ENCODE results near the gene ETFDH.
"Not testable (repeated sequence)": the region's sequence is repeated elsewhere in the genome, so short reads cannot be mapped to it uniquely, and the experiment has no call there.

ETFDH gene

DNA sequence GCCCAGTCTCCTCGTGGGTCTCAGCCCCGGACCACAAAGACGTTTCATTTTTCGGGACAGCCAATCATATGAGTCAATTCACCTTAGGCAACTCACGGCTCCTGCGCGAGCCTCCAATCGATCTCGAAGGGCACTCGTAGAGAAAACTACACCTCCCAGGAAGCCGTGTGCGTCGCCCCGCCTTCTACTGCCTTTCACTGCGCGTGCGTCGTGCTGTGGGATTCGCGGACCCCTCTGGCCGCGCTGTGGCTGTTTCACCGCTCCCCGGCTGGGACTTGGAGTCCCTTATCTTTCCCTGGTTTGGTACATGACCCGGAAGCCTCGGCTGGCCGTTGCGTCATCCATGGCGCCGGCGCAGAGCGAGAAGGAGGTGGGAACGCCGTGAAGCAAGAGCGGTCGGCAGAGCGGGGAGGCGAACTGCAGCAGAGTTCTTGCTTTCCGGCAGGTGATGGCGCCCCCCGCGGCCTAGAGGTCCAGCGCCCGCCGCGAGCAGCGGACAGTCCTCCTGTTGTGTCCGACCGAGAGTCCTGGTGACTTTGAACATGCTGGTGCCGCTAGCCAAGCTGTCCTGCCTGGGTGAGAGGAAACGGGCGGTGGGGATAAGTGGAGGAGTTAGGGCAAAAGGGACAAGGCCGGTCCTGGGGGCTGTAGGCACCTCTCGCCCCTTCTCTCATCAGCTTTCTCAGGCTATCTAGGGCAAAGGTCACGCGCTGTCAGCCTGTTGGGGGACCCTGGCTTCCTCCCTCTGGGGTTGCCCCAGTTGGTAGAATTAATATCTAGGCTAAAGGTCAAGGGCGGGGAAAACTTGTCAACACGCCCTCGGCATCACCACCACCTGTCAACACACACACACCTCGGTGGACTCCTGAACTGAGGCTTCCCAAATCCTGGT lies at the start of gene ETFDH:
Gene ETFDH (plus strand): TSS at position 382 of the 892 bp plus-strand sequence. CDS start 161 bp downstream, at position 543.
- H3K27ac ChIP-seq: peak within 1 kb of the TSS; percentile 31 to 96 (median 91)
- H3K4me3 ChIP-seq: peak within 1 kb of the TSS; percentile 76 to 95 (median 88)

- H3K27ac ChIP-seq: no peak overlapping the region
- no peak overlapping the region for H3K4me3 ChIP-seq
These were observed 47.1 kb upstream of the ETFDH start for GRCh38 chr4:158624889-158625478.

DNA sequence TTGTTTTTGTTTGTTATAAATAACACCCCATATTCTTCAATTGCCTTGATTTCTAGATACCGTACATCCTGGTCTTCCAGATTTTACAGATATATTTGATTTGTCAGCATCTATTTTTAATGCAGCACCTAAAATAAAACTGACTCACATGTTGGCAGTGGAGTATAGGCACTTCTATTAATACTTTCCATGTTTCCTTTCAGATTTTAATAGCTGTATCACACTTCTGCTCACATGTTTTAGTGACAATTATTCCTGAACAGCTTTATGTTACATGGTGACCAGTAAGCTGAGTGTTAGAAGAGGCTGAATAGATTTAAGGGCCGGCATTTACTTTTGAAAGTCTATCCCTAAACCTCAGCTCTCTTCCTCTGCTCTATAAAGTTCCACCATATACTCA lies 46.6 kb upstream of the ETFDH start:
- Histone ChIP-seq H3K27ac (no peak overlapping the region), H3K4me3 (no peak overlapping the region)

GRCh38 chr4:158630893-158631292 lies 41.2 kb upstream of the ETFDH start:
- no peak overlapping the region for H3K4me3 ChIP-seq
- no peak overlapping the region for H3K27ac ChIP-seq

- Histone ChIP-seq H3K4me3 (no peak overlapping the region), H3K27ac (no peak overlapping the region)
These were observed 35.5 kb upstream of the ETFDH start for GRCh38 chr4:158636619-158637018.

GRCh38 chr4:158644356-158644755 lies 27.7 kb upstream of the ETFDH start:
- no peak overlapping the region for H3K4me3 ChIP-seq
- H3K27ac ChIP-seq: no peak overlapping the region

GRCh38 chr4:158644760-158645159 lies 27.3 kb upstream of the ETFDH start:
- Histone ChIP-seq H3K4me3 (no peak overlapping the region), H3K27ac (no peak overlapping the region)

DNA sequence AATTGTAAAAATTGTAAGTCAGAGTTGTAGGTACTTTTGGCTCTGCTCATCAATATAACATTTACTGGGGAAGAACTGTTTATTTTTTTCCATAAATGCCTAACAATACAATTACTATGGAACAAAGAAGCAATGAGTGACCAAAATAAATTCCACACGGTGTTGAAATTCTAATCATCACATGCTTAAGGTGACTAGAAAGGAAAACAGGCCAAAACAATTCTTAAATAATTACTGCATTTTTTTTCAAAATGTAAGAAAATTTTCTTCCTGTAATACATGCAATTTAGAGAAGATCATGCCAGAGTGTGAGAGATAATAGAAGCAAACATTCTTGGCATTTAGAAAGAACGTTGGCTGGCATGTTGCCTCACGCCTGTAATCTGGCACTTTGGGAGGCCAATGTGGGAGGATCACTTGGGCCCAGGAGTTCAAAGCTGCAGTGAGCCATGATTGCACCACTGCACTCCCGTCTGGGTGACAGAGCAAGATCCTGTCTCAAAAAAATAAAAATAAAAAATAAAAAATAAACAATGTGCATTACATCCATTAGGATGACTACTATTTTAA lies 22.9 kb upstream of the ETFDH start:
- no peak overlapping the region for H3K27ac ChIP-seq
- no peak overlapping the region for H3K4me3 ChIP-seq

DNA sequence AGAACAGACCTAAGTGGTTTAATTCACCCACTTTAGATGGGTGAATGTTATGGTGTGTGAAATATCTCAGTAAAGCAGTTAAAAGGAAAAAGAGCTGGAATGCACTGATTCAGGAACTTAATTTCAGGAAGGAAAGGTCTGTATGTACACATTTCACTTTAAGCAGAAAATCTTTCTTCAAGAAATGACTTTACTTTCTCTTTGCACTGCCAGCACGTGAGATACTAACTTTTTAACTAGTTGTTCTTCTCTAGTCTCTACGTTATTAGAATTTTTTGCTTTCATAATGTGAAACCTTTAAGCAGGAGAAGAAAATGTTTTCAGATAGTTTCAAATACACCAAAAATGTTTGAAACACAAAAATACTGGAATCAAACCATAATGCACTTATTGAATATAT lies 19.2 kb upstream of the ETFDH start:
- H3K27ac ChIP-seq: no peak overlapping the region

DNA sequence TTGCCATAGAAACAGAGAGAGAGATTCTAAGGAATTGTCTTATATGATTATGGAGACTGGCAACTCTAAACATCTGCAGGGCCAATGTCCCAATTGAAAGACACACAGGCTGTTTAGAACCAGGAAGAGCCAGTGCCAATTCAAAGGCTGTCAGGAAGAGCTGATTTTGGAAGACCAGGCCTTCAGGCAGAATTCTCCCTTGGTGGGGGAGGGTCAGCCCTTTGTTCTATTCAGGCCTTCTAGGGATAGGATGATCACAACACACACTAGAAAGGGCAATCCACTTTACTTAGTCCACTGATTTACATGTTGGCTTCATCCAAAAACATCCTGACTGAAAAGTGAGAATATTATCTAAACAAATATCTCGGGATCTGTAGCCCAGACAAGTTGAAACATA lies 15.7 kb upstream of the ETFDH start:
- no peak overlapping the region for H3K4me3 ChIP-seq

More for the DNA sequence above, 19.2 kb upstream of the ETFDH start:
- H3K4me3 ChIP-seq: no peak overlapping the region

GRCh38 chr4:158657291-158657690 lies 14.8 kb upstream of the ETFDH start:
- no peak overlapping the region for H3K4me3 ChIP-seq

More for the DNA sequence above, 15.7 kb upstream of the ETFDH start:
- no peak overlapping the region for H3K27ac ChIP-seq

GRCh38 chr4:158663255-158663654 lies 8.8 kb upstream of the ETFDH start:
- not testable (repeated sequence) for H3K4me3 ChIP-seq, H3K27ac ChIP-seq

More at GRCh38 chr4:158657291-158657690, 14.8 kb upstream of the ETFDH start:
- no peak overlapping the region for H3K27ac ChIP-seq

DNA sequence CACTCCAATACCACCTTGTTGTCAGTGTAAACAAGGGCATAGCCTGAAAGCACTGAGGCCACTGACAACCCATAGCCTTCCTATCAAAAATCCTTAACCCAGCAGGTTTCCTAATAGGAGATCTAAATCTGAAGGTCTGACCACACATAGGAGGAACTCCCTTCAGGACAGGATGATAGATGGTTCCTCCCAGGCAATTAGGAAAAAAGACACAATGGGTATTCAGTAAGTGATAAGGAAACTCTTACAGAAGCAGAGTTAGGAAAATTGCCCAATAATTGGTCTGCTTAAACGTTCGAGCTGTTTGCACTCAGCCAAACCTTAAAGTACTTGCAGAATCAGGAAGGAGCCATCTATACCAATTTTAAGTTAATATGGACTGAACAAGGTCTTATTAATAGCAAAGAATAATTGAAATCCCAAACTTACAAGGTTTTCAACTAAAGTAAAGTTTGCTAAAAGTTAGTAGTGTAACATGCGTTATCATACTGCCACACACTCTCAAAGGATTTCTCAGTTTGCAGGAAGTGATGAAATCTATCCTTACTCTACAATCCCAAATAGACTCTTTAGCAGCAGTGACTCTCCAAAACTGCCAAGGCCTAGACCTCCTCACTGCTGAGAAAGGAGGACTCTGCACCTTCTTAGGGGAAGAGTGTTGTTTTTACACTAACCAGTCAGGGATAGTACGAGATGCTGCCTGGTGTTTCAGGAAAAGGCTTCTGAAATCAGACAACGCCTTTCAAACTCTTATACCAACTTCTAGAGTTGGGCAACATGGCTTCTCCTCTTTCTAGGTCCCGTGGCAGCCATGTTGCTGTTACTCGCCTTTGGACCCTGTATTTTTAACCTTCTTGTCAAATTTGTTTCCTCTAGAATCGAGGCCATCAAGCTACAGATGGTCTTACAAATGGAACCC lies 8.1 kb upstream of the ETFDH start:
- H3K4me3 ChIP-seq, H3K27ac ChIP-seq: not testable (repeated sequence)

GRCh38 chr4:158664806-158665205 lies 7.3 kb upstream of the ETFDH start:
- Histone ChIP-seq H3K4me3 (no peak overlapping the region), H3K27ac (no peak overlapping the region)

GRCh38 chr4:158666892-158667291 lies 5.2 kb upstream of the ETFDH start:
- Histone ChIP-seq H3K27ac (no peak overlapping the region), H3K4me3 (no peak overlapping the region)

DNA sequence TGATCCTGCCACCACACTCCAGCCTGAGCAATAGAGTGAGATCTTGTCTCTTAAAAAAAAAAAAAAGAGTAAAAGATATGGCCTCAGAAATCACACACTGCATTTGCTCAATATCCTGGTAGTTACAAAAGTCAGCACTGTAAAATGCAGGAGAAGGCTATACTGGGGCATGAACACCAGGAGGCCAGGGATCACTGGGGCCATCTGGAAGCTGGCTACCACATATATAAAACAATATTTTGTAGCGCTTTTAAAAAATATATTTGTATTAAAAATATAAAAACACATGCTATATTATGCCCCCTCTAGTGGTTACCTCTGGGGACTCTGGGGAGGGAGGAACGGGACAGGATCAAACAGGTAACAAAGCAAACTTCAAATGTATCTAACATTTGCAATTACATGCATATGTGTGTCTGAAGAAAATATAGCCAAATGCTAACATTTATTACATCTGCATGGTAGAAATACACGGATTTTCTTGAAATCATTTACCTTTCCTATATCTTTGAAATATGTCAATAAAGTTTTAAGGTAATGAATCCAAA lies 4.4 kb upstream of the ETFDH start:
- no peak overlapping the region for H3K4me3 ChIP-seq
- no peak overlapping the region for H3K27ac ChIP-seq

GRCh38 chr4:158669310-158669709 lies 2.8 kb upstream of the ETFDH start:
- H3K4me3 ChIP-seq: no peak overlapping the region
- H3K27ac ChIP-seq: no peak overlapping the region

DNA sequence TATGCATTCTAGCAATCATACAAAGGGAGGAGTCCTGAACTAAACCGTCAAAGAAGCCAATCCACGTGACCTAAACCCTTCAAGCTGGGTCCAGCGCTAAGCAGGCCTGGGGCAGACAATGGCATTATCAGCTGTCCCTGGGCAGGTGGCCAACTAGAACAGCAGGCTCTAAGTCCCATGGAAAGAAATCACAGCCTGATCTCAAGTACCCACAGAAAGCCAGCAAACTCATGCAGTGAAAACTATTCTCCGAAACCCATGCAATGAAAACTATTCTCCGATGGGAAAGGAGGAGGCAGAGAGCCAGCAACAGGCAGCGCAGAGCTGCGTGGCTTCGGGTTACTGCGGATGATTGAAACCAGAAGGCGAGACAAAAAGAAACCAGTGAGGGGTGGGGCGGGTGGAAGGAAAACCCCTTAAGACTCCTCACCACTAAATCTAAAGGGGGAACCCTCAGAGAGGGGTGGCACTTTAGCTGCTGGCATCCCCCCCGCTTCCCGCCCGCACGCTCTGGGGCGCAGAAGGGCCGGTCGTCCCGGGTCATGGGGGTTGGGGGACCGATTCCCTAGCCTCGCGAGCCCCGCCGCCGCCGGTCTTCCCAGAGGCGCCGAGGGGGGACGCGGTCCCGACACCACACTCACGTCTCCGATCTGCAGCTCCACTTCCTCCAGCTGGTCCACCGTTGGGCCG lies 976 bp upstream of the ETFDH start:
- Histone ChIP-seq H3K27ac (peak overlapping the region; percentile 3 to 96 (median 91)), H3K4me3 (peak overlapping the region; percentile 76 to 95 (median 88))

GRCh38 chr4:158671665-158671914 lies 506 bp upstream of the ETFDH start, which contains the start of gene C4orf46:
TSS of gene C4orf46 (minus strand) at chr4:158671887. CDS start at chr4:158671801, 86 bp downstream.
- Histone ChIP-seq H3K27ac (peak within 1 kb of the TSS; percentile 31 to 96 (median 91)), H3K4me3 (peak within 1 kb of the TSS; percentile 76 to 95 (median 88))

Data from skin epidermis (tissue), 12 donors.